A549 (cell line): ENCODE data around the gene GTF3C5. TPM values are rescaled to one million over a fixed set of nuclear protein-coding genes. Genes with fewer than 3 reads are reported as not detected.

ENCODE experiments used
- ATAC-seq, 2 experiments: fragments of 200-7000 bp in 1 of 2; fragments of >200 bp in 1 of 2; cut with Nextera tagmentation in 1 of 2; cut with Tn5 transposase in 1 of 2; 3 replicates each; pipeline versions ENCODE4 v1.8.0 to v1.9.1; 2018 to 2020; ENCODE audit warnings: mild to moderate bottlenecking in 1 of 2, moderate library complexity in 1 of 2
- CTCF ChIA-PET: fragments of 300-600 bp; sonication (Branson Sonifier 250); formaldehyde crosslinking; extraction: SDS; loops from one replicate; lab custom pipeline; 2021; ENCODE audit warnings: antibody characterized with exemption, inconsistent platforms; lab: Yijun Ruan, JAX
- POLR2A ChIA-PET: fragments of 350-600 bp; formaldehyde crosslinking; extraction: SDS; loops from one replicate; lab custom pipeline; 2021; ENCODE audit warnings: antibody characterized with exemption, inconsistent platforms; lab: Yijun Ruan, JAX
- DNase-seq, 2 experiments: peaks; one replicate each; pipeline versions ENCODE4 v3.0.0 to v3.0.0-alpha.2; 2011 to 2016; ENCODE audit warnings: low read depth in 1 of 2, low spot score in 1 of 2
- FAIRE-seq: peaks from 2 replicates; lab custom pipeline; 2011; peaks lifted over from hg19 to GRCh38; lab: Jason Lieb, UNC
- H3K27ac ChIP-seq, 2 experiments: fragments of >200 bp; sonication (Bioruptor Twin); formaldehyde crosslinking; 3 replicates each; pipeline ENCODE4 v1.5.1; 2016 to 2017
- H3K4me1 ChIP-seq: fragments of >200 bp; sonication (Bioruptor Twin); formaldehyde crosslinking; 3 replicates; pipeline ENCODE4 v1.6.1; 2016
- H3K4me2 ChIP-seq: fragments of >200 bp; sonication (Bioruptor Twin); formaldehyde crosslinking; 3 replicates; pipeline ENCODE4 v1.6.1; 2016
- H3K4me3 ChIP-seq: fragments of >200 bp; sonication (Bioruptor Twin); formaldehyde crosslinking; 3 replicates; pipeline ENCODE4 v1.5.1; 2016
- H3K9me3 ChIP-seq: fragments of >200 bp; sonication (Bioruptor Twin); formaldehyde crosslinking; 3 replicates; pipeline ENCODE4 v1.6.1; 2016
- ATOH8 ChIP-seq: fragments of 250-450 bp; sonication (Bioruptor Pico); IDR thresholded peaks from 2 replicates; pipeline ENCODE4 v1.5.0; 2020; ENCODE audit warnings: low read depth, mild to moderate bottlenecking, moderate library complexity
- EHF ChIP-seq: fragments of 250-450 bp; sonication (Bioruptor Pico); IDR thresholded peaks from 2 replicates; pipeline ENCODE4 v1.5.0; 2020; ENCODE audit warnings: mild to moderate bottlenecking
- ESRRA ChIP-seq: fragments of 150-350 bp; IDR thresholded peaks from 2 replicates; pipeline ENCODE4 v1.6.1; 2014; ENCODE audit warnings: mild to moderate bottlenecking, low read length, borderline replicate concordance
- GATA3 ChIP-seq: IDR thresholded peaks from 2 replicates; pipeline ENCODE4 v1.6.1; 2012; ENCODE audit warnings: borderline replicate concordance
- HMGXB4 ChIP-seq: fragments of 250-450 bp; sonication (Bioruptor Pico); IDR thresholded peaks from 2 replicates; pipeline ENCODE4 v1.5.0; 2021; ENCODE audit warnings: mild to moderate bottlenecking, moderate library complexity, borderline replicate concordance
- JUNB ChIP-seq: fragments of >200 bp; sonication (Bioruptor Twin); formaldehyde crosslinking; IDR thresholded peaks from 2 replicates; pipeline ENCODE4 v1.6.1; 2016
- KDM5A ChIP-seq: fragments of 200-600 bp; sonication (generic); IDR thresholded peaks from 2 replicates; pipeline ENCODE4 v1.6.1; 2016; ENCODE audit warnings: antibody characterized with exemption, mild to moderate bottlenecking
- MAFK ChIP-seq: fragments of 450-650 bp; IDR thresholded peaks from 2 replicates; pipeline ENCODE4 v1.6.1; 2014; ENCODE audit not compliant: partially characterized antibody
- MAZ ChIP-seq: fragments of 150-350 bp; IDR thresholded peaks from 2 replicates; pipeline ENCODE4 v1.6.1; 2014; ENCODE audit warnings: antibody characterized with exemption, low read depth, low read length, borderline replicate concordance
- MYC ChIP-seq: IDR thresholded peaks from 2 replicates; pipeline ENCODE4 v1.6.1; 2012; ENCODE audit warnings: mild to moderate bottlenecking, inconsistent platforms, low read length, improper control_type of control experiment, borderline replicate concordance
- PBX3 ChIP-seq: IDR thresholded peaks from 2 replicates; pipeline ENCODE4 v1.6.1; 2012
- PHF8 ChIP-seq: fragments of 200-600 bp; sonication (generic); IDR thresholded peaks from 2 replicates; pipeline ENCODE4 v1.6.1; 2016; ENCODE audit warnings: low read depth, mild to moderate bottlenecking, antibody characterized with exemption, moderate library complexity, borderline replicate concordance
- POLR2AphosphoS2 ChIP-seq: conservative IDR thresholded peaks from 2 replicates; pipeline ENCODE4 v1.6.1; 2012; ENCODE audit warnings: low read length, improper control_type of control experiment, inconsistent platforms
- RFX5 ChIP-seq: fragments of 450-650 bp; IDR thresholded peaks from 2 replicates; pipeline ENCODE4 v1.7.1; 2014; ENCODE audit warnings: antibody characterized with exemption, mild to moderate bottlenecking, moderate library complexity
- RNF2 ChIP-seq: fragments of 200-600 bp; sonication (generic); IDR thresholded peaks from 2 replicates; pipeline ENCODE4 v1.6.1; 2016; ENCODE audit warnings: low read depth, mild to moderate bottlenecking, antibody characterized with exemption, moderate library complexity, borderline replicate concordance
- SMC3 ChIP-seq: fragments of >200 bp; sonication (Bioruptor Twin); formaldehyde crosslinking; IDR thresholded peaks from 3 replicates; pipeline ENCODE4 v1.6.1; 2018; ENCODE audit warnings: inconsistent platforms
- TFCP2L1 ChIP-seq: fragments of 250-450 bp; sonication (Bioruptor Pico); IDR thresholded peaks from 2 replicates; pipeline ENCODE4 v1.5.0; 2021; ENCODE audit warnings: mild to moderate bottlenecking
- ZSCAN20 ChIP-seq: fragments of 250-450 bp; sonication (Bioruptor Pico); IDR thresholded peaks from 2 replicates; pipeline ENCODE4 v1.8.0; 2022; ENCODE audit warnings: mild to moderate bottlenecking, moderate library complexity
- WGBS: methylation state at CpG from one replicate; pipeline ENCODE4 v1.1.6; 2017; ENCODE audit errors: missing lambda C conversion rate; 5-methylcytosine and 5-hydroxymethylcytosine counted together
- polyA plus RNA-seq, 4 experiments: library from polyadenylated mRNA; depleted of rRNA in 3 of 4; stranded (reverse); fragments of >200 nt; fragmentation: RNase III in 1 of 4; extraction: RNeasy Plus Mini Kit Qiagen cat#74134 plus additional on column Dnase treatment in 1 of 4; gene quantifications; 2 replicates in 3 of 4; 3 replicates in 1 of 4; pipeline ENCODE4 v1.2.3, GENCODE V29; 2011 to 2017
- TF ChIP-seq, protein P1 (sequence below): IDR thresholded peaks from 2 replicates; pipeline ENCODE4 v1.6.1; 2012

The GTF3C5 gene
- polyA plus RNA-seq, 2 of the 4 experiments (the other 2 are of a cell fraction), result 57.2 to 80.3 TPM

DNA sequence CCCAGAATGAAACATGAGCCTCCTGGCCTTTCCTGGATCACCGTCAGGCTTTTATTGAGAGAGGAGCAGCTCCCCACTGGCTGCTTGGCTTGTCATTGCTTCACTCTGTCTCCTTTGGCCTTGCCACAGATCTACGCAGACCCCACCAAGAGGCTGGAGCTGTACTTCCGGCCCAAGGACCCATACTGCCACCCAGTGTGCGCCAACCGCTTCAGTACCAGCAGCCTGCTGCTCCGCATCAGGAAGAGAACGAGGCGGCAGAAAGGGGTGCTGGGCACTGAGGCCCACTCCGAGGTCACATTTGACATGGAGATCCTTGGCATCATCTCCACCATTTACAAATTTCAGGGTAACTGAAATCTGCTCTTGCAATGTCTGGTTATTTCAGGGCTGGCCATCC lies 11.2 kb downstream of the GTF3C5 start:
- CTCF ChIA-PET, result interaction anchor here (0.8 to 4.4 kb wide), 11 partner anchors 11 to 105 kb away, joined by 3 to 24 read pairs (median 5); partner anchors contain the start of gene GTF3C5
- ATAC-seq (no peak), DNase-seq (no peak), FAIRE-seq (no peak)
- no peak overlapping the region for H3K27ac ChIP-seq
- TF ChIP-seq ZSCAN20 (CRISPR knock-in tag), result no peak
- no peak for TF ChIP-seq HMGXB4 (CRISPR knock-in tag)
- TF ChIP-seq PHF8, result no peak
- no peak for TF ChIP-seq MAZ
- no peak overlapping the region for H3K4me2 ChIP-seq
- no peaks in the 10 kb centered on the region for H3K4me1 ChIP-seq
- WGBS, result 93% methylated on average over 9 of the region's 9 CpGs
- H3K4me3 ChIP-seq, result no peak overlapping the region
- H3K9me3 ChIP-seq, result no peaks in the 10 kb centered on the region
- POLR2A ChIA-PET, result no interaction called here

- ATAC-seq (no peak), DNase-seq (no peak), FAIRE-seq (no peak)
- Histone ChIP-seq H3K4me3 (no peak overlapping the region), H3K4me1 (no peaks in the 10 kb centered on the region), H3K27ac (no peak overlapping the region), H3K4me2 (no peak overlapping the region), H3K9me3 (no peaks in the 10 kb centered on the region)
- CTCF ChIA-PET, result interaction anchor here (0.8 to 4.4 kb wide), 10 partner anchors 10 to 105 kb away, joined by 3 to 18 read pairs (median 5); no protein-coding TSS in a partner anchor
- WGBS, result 92% methylated on average over 8 of the region's 8 CpGs
- TF ChIP-seq, protein P1, sequence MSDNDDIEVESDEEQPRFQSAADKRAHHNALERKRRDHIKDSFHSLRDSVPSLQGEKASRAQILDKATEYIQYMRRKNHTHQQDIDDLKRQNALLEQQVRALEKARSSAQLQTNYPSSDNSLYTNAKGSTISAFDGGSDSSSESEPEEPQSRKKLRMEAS, result no peak
- TF ChIP-seq ESRRA, result no peak
- TF ChIP-seq PBX3, result no peak
- no peak for TF ChIP-seq GATA3
- TF ChIP-seq MYC, result no peak
- TF ChIP-seq KDM5A, result no peak
- TF ChIP-seq POLR2AphosphoS2, result no peak
- TF ChIP-seq RFX5, result no peak
- no peak for TF ChIP-seq RNF2
- TF ChIP-seq MAFK, result no peak
- TF ChIP-seq PHF8, result no peak
- POLR2A ChIA-PET, result no interaction called here
Observed at GRCh38 chr9:133042676-133043075, 11.9 kb downstream of the GTF3C5 start.

GRCh38 chr9:133043449-133044035 lies 12.7 kb downstream of the GTF3C5 start:
- TF ChIP-seq TFCP2L1 (CRISPR knock-in tag) (no peak), SMC3 (no peak), ATOH8 (CRISPR knock-in tag) (no peak), MYC (no peak), EHF (CRISPR knock-in tag) (no peak), JUNB (no peak)
- no peak overlapping the region for H3K4me2 ChIP-seq
- H3K4me1 ChIP-seq, result no peaks in the 10 kb centered on the region
- no peak for FAIRE-seq
- H3K9me3 ChIP-seq, result no peaks in the 10 kb centered on the region
- no peak overlapping the region for H3K4me3 ChIP-seq
- DNase-seq, result no peak
- ChIA-PET CTCF (interaction anchor here (0.6 to 4.4 kb wide), 13 partner anchors 9 to 246 kb away, joined by 3 to 18 read pairs (median 4); no protein-coding TSS in a partner anchor), POLR2A (interaction anchor here (1.0 kb wide), 1 partner anchor 13 kb away, joined by 3 read pairs; the partner anchor contains the start of gene GTF3C5)
- WGBS, result 94% methylated on average over 16 of the region's 16 CpGs
- no peak for ATAC-seq
- H3K27ac ChIP-seq, result no peak overlapping the region
